Upper lobe of left lung (tissue), 6 donors: ENCODE measurements around the gene MOB2. TPM values are rescaled to one million over a fixed set of nuclear protein-coding genes. Genes with fewer than 3 reads are reported as not detected.

Source experiments
- ATAC-seq, 2 donors: fragments of 200-7000 bp; cut with Tn5 transposase; one replicate each; pipeline ENCODE4 v1.9.1; 2022; ENCODE audit warnings: mild to moderate bottlenecking in 2 of 2, moderate library complexity in 2 of 2; ENCODE audit not compliant: low FRiP score in 2 of 2
- DNase-seq, 2 donors: peaks; one replicate each; pipeline ENCODE4 v3.0.0-alpha.2; 2019 to 2020
- H3K27ac ChIP-seq, 4 donors: fragments of 200-600 bp; sonication (generic); one replicate each; pipeline ENCODE4 v1.5.1; 2016 to 2019
- H3K27me3 ChIP-seq, 4 donors: fragments of 200-600 bp; sonication (generic); one replicate each; pipeline ENCODE4 v1.5.1; 2017 to 2019
- H3K36me3 ChIP-seq, 4 donors: fragments of 200-600 bp; sonication (generic); one replicate each; pipeline ENCODE4 v1.5.1; 2016 to 2019
- H3K4me1 ChIP-seq, 4 donors: fragments of 200-600 bp; sonication (generic); one replicate each; pipeline ENCODE4 v1.5.1; 2018 to 2019
- H3K4me3 ChIP-seq, 4 donors: fragments of 200-600 bp; sonication (generic); one replicate each; pipeline ENCODE4 v1.5.1; 2017 to 2019; ENCODE audit warnings: mild to moderate bottlenecking in 2 of 4, moderate library complexity in 1 of 4
- H3K9me3 ChIP-seq, 4 donors: fragments of 200-600 bp; sonication (generic); one replicate each; pipeline ENCODE4 v1.5.1; 2018 to 2019
- CTCF ChIP-seq, 6 experiments: fragments of 450-650 bp in 4 of 6; fragments of 200-600 bp in 2 of 6; sonication (generic) in 2 of 6; IDR thresholded peaks; one replicate each; pipeline ENCODE4 v1.5.1; 2016 to 2019; ENCODE audit warnings: antibody characterized with exemption in 6 of 6
- EP300 ChIP-seq, 4 donors: sonication (generic); formaldehyde crosslinking; IDR thresholded peaks; one replicate each; pipeline ENCODE4 v1.5.1; 2017; ENCODE audit warnings: antibody characterized with exemption in 4 of 4, control low read depth in 2 of 4
- POLR2A ChIP-seq, 4 donors: fragments of 450-650 bp; IDR thresholded peaks; one replicate each; pipeline ENCODE4 v1.5.1; 2016 to 2017; ENCODE audit warnings: antibody characterized with exemption in 4 of 4, mild to moderate bottlenecking in 2 of 4
- POLR2AphosphoS5 ChIP-seq, 2 donors: sonication (generic); formaldehyde crosslinking; IDR thresholded peaks; one replicate each; pipeline ENCODE4 v1.5.1; 2017; ENCODE audit warnings: antibody characterized with exemption in 2 of 2
- WGBS, 2 donors: methylation state at CpG; one replicate each; pipeline ENCODE4 v1.1.5; 2017 to 2018; 5-methylcytosine and 5-hydroxymethylcytosine counted together
- total RNA-seq, 6 donors: library from RNA; depleted of rRNA in 4 of 6; stranded (reverse); fragments of >200 nt in 4 of 6; gene quantifications; one replicate each; pipeline versions ENCODE4 v1.1.0 to v1.2.1, GENCODE V29; 2016 to 2021
- donor health status: DM: no; HTN: no; CAD: no; lungs with moderate emphysema.
- donor health status: DM: no; HTN: yes; CAD: no; lungs with severe emphysema.

MOB2 gene
- total RNA-seq, 6 donors from 2014 or later = 34.7 to 72.3 (median 49.5) TPM

- H3K4me3 ChIP-seq = no peak overlapping the region
- 72 to 80% methylated on average over 19 to 26 of the region's 27 CpGs for WGBS, 2 donors
- no peak overlapping the region for H3K27ac ChIP-seq
- TF ChIP-seq CTCF (IDR thresholded peaks at IDR 0.05) (no peak), EP300 (IDR thresholded peaks at IDR 0.05) (no peak), POLR2A (IDR thresholded peaks at IDR 0.05) (no peak), POLR2AphosphoS5 (IDR thresholded peaks at IDR 0.05) (no peak)
- no peaks in the 10 kb centered on the region for H3K36me3 ChIP-seq
- peaks cover 0 to 4% (median 1%) of the 10 kb centered on the region in 4 donors for H3K4me1 ChIP-seq
- no peaks in the 10 kb centered on the region for H3K9me3 ChIP-seq
- DNase-seq (peak in 1 of 2 donors; percentile 62), ATAC-seq (no peak)
- H3K27me3 ChIP-seq = peaks cover 0 to 12% (median 1%) of the 10 kb centered on the region in 4 donors
Measured at GRCh38 chr11:1451781-1452470, 34.7 kb downstream of the MOB2 start.

- Histone ChIP-seq H3K27ac (no peak overlapping the region), H3K9me3 (no peaks in the 10 kb centered on the region), H3K4me3 (no peak overlapping the region), H3K4me1 (peaks cover 0 to 4% (median 1%) of the 10 kb centered on the region in 4 donors), H3K36me3 (no peaks in the 10 kb centered on the region), H3K27me3 (peaks cover 0 to 12% (median 1%) of the 10 kb centered on the region in 4 donors)
- ATAC-seq (no peak), DNase-seq (peak in 1 of 2 donors; percentile 68)
- TF ChIP-seq CTCF (IDR thresholded peaks at IDR 0.05) (no peak), POLR2A (IDR thresholded peaks at IDR 0.05) (no peak), EP300 (IDR thresholded peaks at IDR 0.05) (no peak), POLR2AphosphoS5 (IDR thresholded peaks at IDR 0.05) (no peak)
- 61% methylated on average over 8 of the region's 22 CpGs for WGBS, 2 donors
Measured at GRCh38 chr11:1450949-1451710, 35.4 kb downstream of the MOB2 start.

GRCh38 chr11:1450344-1450875 lies 36.2 kb downstream of the MOB2 start:
- no peaks in the 10 kb centered on the region for H3K9me3 ChIP-seq
- no peaks in the 10 kb centered on the region for H3K36me3 ChIP-seq
- TF ChIP-seq EP300 (IDR thresholded peaks at IDR 0.05) (no peak), POLR2AphosphoS5 (IDR thresholded peaks at IDR 0.05) (no peak), CTCF (IDR thresholded peaks at IDR 0.05) (no peak), POLR2A (IDR thresholded peaks at IDR 0.05) (no peak)
- ATAC-seq (no peak), DNase-seq (peak in 1 of 2 donors; percentile 81)
- no peak overlapping the region for H3K4me3 ChIP-seq
- peaks cover 0 to 12% (median 1%) of the 10 kb centered on the region in 4 donors for H3K27me3 ChIP-seq
- H3K4me1 ChIP-seq = peaks cover 0 to 4% (median 1%) of the 10 kb centered on the region in 4 donors
- WGBS, 2 donors = 84 to 93% methylated on average over 16 to 23 of the region's 29 CpGs
- H3K27ac ChIP-seq = no peak overlapping the region

- no peak overlapping the region for H3K4me3 ChIP-seq
- no peak for ATAC-seq
- peaks cover 0 to 12% (median 1%) of the 10 kb centered on the region in 4 donors for H3K27me3 ChIP-seq
- H3K9me3 ChIP-seq = no peaks in the 10 kb centered on the region
- no peak overlapping the region for H3K27ac ChIP-seq
- TF ChIP-seq POLR2A (IDR thresholded peaks at IDR 0.05) (no peak), EP300 (IDR thresholded peaks at IDR 0.05) (no peak), POLR2AphosphoS5 (IDR thresholded peaks at IDR 0.05) (no peak), CTCF (IDR thresholded peaks at IDR 0.05) (no peak)
- peaks cover 0 to 4% (median 1%) of the 10 kb centered on the region in 4 donors for H3K4me1 ChIP-seq
- WGBS, 2 donors = 81 to 82% methylated on average over 18 to 23 of the region's 31 CpGs
- H3K36me3 ChIP-seq = no peaks in the 10 kb centered on the region
- DNase-seq = no peak
Measured at GRCh38 chr11:1449490-1450243, 36.9 kb downstream of the MOB2 start.
